IMR-90 (cell line): ENCODE measurements around the gene SGMS1. TPM values are rescaled to one million over a fixed set of nuclear protein-coding genes. Genes with fewer than 3 reads are reported as not detected.

Experiments
- ATAC-seq: fragments of 200-7000 bp; cut with Tn5 transposase; 2 replicates; pipeline ENCODE4 v1.9.1; 2020; ENCODE audit warnings: low read depth, mild to moderate bottlenecking, moderate library complexity
- BruUV-seq: library from RNA; stranded (reverse); fragments of 400-500 nt; replicated peaks from 2 replicates; lab custom pipeline; 2021; lab: Mats Ljungman, UMichigan
- CTCF ChIA-PET: fragments of 300-600 bp; formaldehyde crosslinking; extraction: SDS; loops from one replicate; lab custom pipeline; 2021; ENCODE audit warnings: antibody characterized with exemption; lab: Yijun Ruan, JAX
- POLR2A ChIA-PET: fragments of 300-600 bp; sonication (Branson Sonifier 250); formaldehyde crosslinking; loops from one replicate; lab custom pipeline; 2022; ENCODE audit warnings: antibody characterized with exemption; ENCODE audit not compliant: unreplicated experiment; lab: Charles Lee
- DNase-seq: peaks from one replicate; pipeline ENCODE4 v3.0.0; 2013
- H2AFZ ChIP-seq: replicated peaks from 2 replicates; pipeline ENCODE3; 2013; ENCODE audit warnings: low read length, mild to moderate bottlenecking; ENCODE audit not compliant: poor library complexity
- H2AK5ac ChIP-seq: 2 replicates; pipeline ENCODE4 v1.6.1; 2013; ENCODE audit warnings: low read depth, low read length, inconsistent platforms
- H2AK9ac ChIP-seq: replicated peaks from 2 replicates; pipeline ENCODE3; 2013; ENCODE audit warnings: mild to moderate bottlenecking, low read depth, low read length, moderate library complexity; ENCODE audit not compliant: poor library complexity
- H2BK120ac ChIP-seq: 2 replicates; pipeline ENCODE4 v1.6.1; 2013; ENCODE audit warnings: low read depth, low read length, inconsistent platforms
- H2BK15ac ChIP-seq: 3 replicates; pipeline ENCODE4 v1.6.1; 2013; ENCODE audit warnings: low read depth, low read length, inconsistent platforms
- H2BK20ac ChIP-seq: 2 replicates; pipeline ENCODE4 v1.6.1; 2013; ENCODE audit warnings: low read depth, mild to moderate bottlenecking, inconsistent platforms, low read length, moderate library complexity
- H2BK5ac ChIP-seq: 2 replicates; pipeline ENCODE4 v1.6.1; 2013; ENCODE audit warnings: mild to moderate bottlenecking, low read depth, low read length, inconsistent platforms; ENCODE audit not compliant: poor library complexity, severe bottlenecking
- H3K14ac ChIP-seq: replicated peaks from 2 replicates; pipeline ENCODE4 v1.6.1; 2013; ENCODE audit warnings: low read depth, low read length, inconsistent platforms
- H3K18ac ChIP-seq: 2 replicates; pipeline ENCODE4 v1.6.1; 2013; ENCODE audit warnings: low read depth, low read length, control low read depth
- H3K23ac ChIP-seq: 2 replicates; pipeline ENCODE4 v1.6.1; 2013; ENCODE audit warnings: low read depth, low read length, inconsistent platforms
- H3K27ac ChIP-seq: 2 replicates; pipeline ENCODE4 v1.5.1; 2013; ENCODE audit warnings: mild to moderate bottlenecking, control low read depth, low read length; ENCODE audit not compliant: insufficient read depth
- H3K27me3 ChIP-seq: 2 replicates; pipeline ENCODE4 v1.6.1; 2013; ENCODE audit warnings: low read length; ENCODE audit not compliant: control insufficient read depth, insufficient read depth
- H3K36me3 ChIP-seq: 2 replicates; pipeline ENCODE4 v1.6.1; 2013; ENCODE audit warnings: low read length, mixed read lengths; ENCODE audit not compliant: control insufficient read depth, insufficient read depth
- H3K4ac ChIP-seq: 2 replicates; pipeline ENCODE4 v1.6.1; 2013; ENCODE audit warnings: low read depth, low read length, inconsistent platforms
- H3K4me1 ChIP-seq: 2 replicates; pipeline ENCODE4 v1.6.1; 2013; ENCODE audit warnings: low read length, mixed read lengths; ENCODE audit not compliant: control insufficient read depth, insufficient read depth
- H3K4me2 ChIP-seq: 2 replicates; pipeline ENCODE4 v1.6.1; 2013; ENCODE audit warnings: low read depth, mild to moderate bottlenecking, control low read depth, low read length, moderate library complexity
- H3K4me3 ChIP-seq: 2 replicates; pipeline ENCODE4 v1.5.1; 2013; ENCODE audit warnings: low read depth, mild to moderate bottlenecking, control low read depth, low read length, moderate library complexity; ENCODE audit not compliant: insufficient read depth
- H3K56ac ChIP-seq: 2 replicates; pipeline ENCODE4 v1.6.1; 2013; ENCODE audit warnings: low read length, inconsistent platforms; ENCODE audit not compliant: insufficient read depth; ENCODE audit errors: extremely low read depth
- H3K79me1 ChIP-seq, 2 experiments: 2 replicates each; pipeline ENCODE4 v1.6.1; 2013; ENCODE audit warnings: low read length in 2 of 2, inconsistent platforms in 1 of 2, low read depth in 1 of 2
- H3K9ac ChIP-seq: 2 replicates; pipeline ENCODE4 v1.6.1; 2013; ENCODE audit warnings: low read depth, low read length, control low read depth
- H3K9me1 ChIP-seq: 2 replicates; pipeline ENCODE4 v1.6.1; 2013; ENCODE audit warnings: low read length, inconsistent platforms; ENCODE audit not compliant: insufficient read depth
- H3K9me3 ChIP-seq: 2 replicates; pipeline ENCODE4 v1.6.1; 2013; ENCODE audit warnings: low read length; ENCODE audit not compliant: control insufficient read depth, insufficient read depth
- H4K20me1 ChIP-seq: 2 replicates; pipeline ENCODE4 v1.6.1; 2013; ENCODE audit warnings: low read length, inconsistent platforms; ENCODE audit not compliant: insufficient read depth
- H4K5ac ChIP-seq: 2 replicates; pipeline ENCODE4 v1.6.1; 2013; ENCODE audit warnings: mild to moderate bottlenecking, low read depth, low read length, control low read depth
- H4K8ac ChIP-seq, 2 experiments: 2 replicates each; pipeline ENCODE4 v1.6.1; 2013; ENCODE audit warnings: low read depth in 2 of 2, low read length in 2 of 2, control low read depth in 1 of 2, inconsistent platforms in 1 of 2
- H4K91ac ChIP-seq: 2 replicates; pipeline ENCODE4 v1.6.1; 2013; ENCODE audit warnings: low read depth, low read length, inconsistent platforms; ENCODE audit not compliant: insufficient read depth
- CEBPB ChIP-seq: IDR thresholded peaks from 2 replicates; pipeline ENCODE4 v1.6.1; 2012; ENCODE audit warnings: low read depth, low read length, improper control_type of control experiment
- CHD1 ChIP-seq: IDR thresholded peaks from 2 replicates; pipeline ENCODE4 v1.6.1; 2012; ENCODE audit warnings: low read depth, low read length, improper control_type of control experiment
- ELK1 ChIP-seq: fragments of 150-350 bp; IDR thresholded peaks from 2 replicates; pipeline ENCODE4 v1.6.1; 2016; ENCODE audit warnings: low read depth, mild to moderate bottlenecking, low read length, moderate library complexity, borderline replicate concordance
- USF2 ChIP-seq: fragments of 150-350 bp; IDR thresholded peaks from 2 replicates; pipeline ENCODE4 v1.6.1; 2017; ENCODE audit warnings: mild to moderate bottlenecking, antibody characterized with exemption, low read length, low read depth
- WGBS, 2 experiments: methylation state at CpG; one replicate each; pipeline versions ENCODE4 v1.1.5 to v1.1.7; 2013; ENCODE audit warnings: missing lambda C conversion rate in 2 of 2; ENCODE audit not compliant: insufficient read length in 1 of 2; ENCODE audit errors: extremely low coverage in 2 of 2; 5-methylcytosine and 5-hydroxymethylcytosine counted together
- dilution Hi-C: fragments of 300-500 bp; cut with HindIII; formaldehyde crosslinking; loops from one replicate; pipeline ENCODE4 v1.14.3; 2018; ENCODE audit warnings: low sequenced_read_pairs; ENCODE audit not compliant: unreplicated experiment
- in situ Hi-C: fragments of 300-500 bp; cut with MboI; formaldehyde crosslinking; loops from 3 replicates; pipeline ENCODE4 v1.14.3; 2019; ENCODE audit warnings: low sequenced_read_pairs, inconsistent platforms, mixed read lengths
- intact Hi-C: fragments of 100-400 bp; cut with micrococcal nuclease; formaldehyde crosslinking; loops from 2 replicates; pipeline ENCODE4 v1.10.0; 2022
- polyA plus RNA-seq, 3 experiments: library from polyadenylated mRNA; depleted of rRNA; stranded (reverse); fragments of >200 nt; gene quantifications; 2 replicates each; pipeline ENCODE4 v1.2.3, GENCODE V29; 2012; ENCODE audit warnings: low replicate concordance in 1 of 3
- total RNA-seq: library from RNA; depleted of rRNA; stranded (reverse); fragments of >200 nt; gene quantifications from 2 replicates; pipeline ENCODE4 v1.2.3, GENCODE V29; 2012

SGMS1 gene
- total and polyA plus RNA-seq, 2 of the 4 experiments (the other 2 are of a cell fraction) = 9.8 to 30.8 TPM

- DNase-seq (peak; percentile 44), ATAC-seq (no peak)
- Histone ChIP-seq H3K23ac (no peak overlapping the region), H3K27me3 (no peaks in the 10 kb centered on the region), H3K18ac (no peak overlapping the region), H3K14ac (no peak overlapping the region), H2AK9ac (no peak overlapping the region), H2BK20ac (no peak overlapping the region), H3K4me1 (peaks cover 6% of the 10 kb centered on the region), H4K20me1 (peaks cover 5% of the 10 kb centered on the region; the same call in 1 of the 2 replicates), H2BK15ac (no peak overlapping the region), H2BK5ac (no peak overlapping the region), H3K4ac (no peak overlapping the region), H3K9me3 (no peaks in the 10 kb centered on the region), H4K91ac (no peak overlapping the region), H3K4me3 (no peak overlapping the region), H3K9me1 (peaks cover 8% of the 10 kb centered on the region; the same call in 1 of the 2 replicates), H3K4me2 (no peak overlapping the region), H2BK120ac (no peak overlapping the region), H3K9ac (no peak overlapping the region), H3K27ac (no peak overlapping the region), H4K5ac (no peak overlapping the region), H2AK5ac (no peak overlapping the region), H4K8ac (no peak overlapping the region), H2AFZ (no peak overlapping the region), H3K56ac (no peak overlapping the region), H3K79me1 (peaks cover 35 to 49% of the 10 kb centered on the region in 2 experiments), H3K36me3 (no peaks in the 10 kb centered on the region)
- BruUV-seq = no TSS peak
- dilution Hi-C loops = no loop called here
- ChIA-PET CTCF (interaction anchor here (0.6 kb wide), 1 partner anchor 445 kb away, joined by 4 read pairs; no protein-coding TSS in a partner anchor), POLR2A (no interaction called here)
- WGBS, 2 experiments = no CpG with 5 or more reads among the region's 1 CpG
- no peak for TF ChIP-seq CHD1
- TF ChIP-seq CEBPB = peak; percentile 73
- TF ChIP-seq ELK1 = no peak
- no peak for TF ChIP-seq USF2
- intact Hi-C loops = no loop called here
- in situ Hi-C loops = no loop called here
Observed at GRCh38 chr10:50395271-50395670, 228.5 kb downstream of the SGMS1 start.
